GM23248 (cell line): ENCODE results near the gene NUCB1. TPM values are rescaled to one million over a fixed set of nuclear protein-coding genes. Genes with fewer than 3 reads are reported as not detected.

Experiments used
- DNase-seq: peaks from one replicate; pipeline ENCODE4 v3.0.0-alpha.2; 2015
- H2AFZ ChIP-seq: fragments of 200-600 bp; sonication (generic); 2 replicates; pipeline ENCODE4 v1.6.1; 2016; ENCODE audit warnings: antibody characterized with exemption
- H3F3A ChIP-seq: fragments of 200-600 bp; sonication (generic); 2 replicates; pipeline ENCODE4 v1.6.1; 2016; ENCODE audit warnings: mild to moderate bottlenecking, antibody characterized with exemption, mixed run types; ENCODE audit not compliant: insufficient read depth
- H3K27ac ChIP-seq: fragments of 200-600 bp; sonication (generic); 2 replicates; pipeline ENCODE4 v1.5.1; 2016; ENCODE audit warnings: mild to moderate bottlenecking
- H3K27me3 ChIP-seq: fragments of 200-600 bp; sonication (generic); replicated peaks from 2 replicates; pipeline ENCODE4 v1.6.1; 2016; ENCODE audit warnings: mild to moderate bottlenecking; ENCODE audit not compliant: insufficient read depth
- H3K36me3 ChIP-seq: fragments of 200-600 bp; sonication (generic); 2 replicates; pipeline ENCODE4 v1.6.1; 2016; ENCODE audit warnings: low read depth, mild to moderate bottlenecking
- H3K4me1 ChIP-seq: fragments of 200-600 bp; sonication (generic); 2 replicates; pipeline ENCODE4 v1.6.1; 2016; ENCODE audit warnings: mild to moderate bottlenecking; ENCODE audit not compliant: insufficient read depth
- H3K4me2 ChIP-seq: fragments of 200-600 bp; sonication (generic); one replicate; pipeline ENCODE4 v1.6.1; 2016; ENCODE audit warnings: mild to moderate bottlenecking; ENCODE audit not compliant: unreplicated experiment
- H3K4me3 ChIP-seq: fragments of 200-600 bp; sonication (generic); 2 replicates; pipeline ENCODE4 v1.5.1; 2016; ENCODE audit warnings: mild to moderate bottlenecking
- H3K79me2 ChIP-seq: fragments of 200-600 bp; sonication (generic); 2 replicates; pipeline ENCODE4 v1.6.1; 2016; ENCODE audit warnings: mild to moderate bottlenecking; ENCODE audit not compliant: insufficient read depth
- H3K9ac ChIP-seq: fragments of 200-600 bp; sonication (generic); 2 replicates; pipeline ENCODE4 v1.6.1; 2016; ENCODE audit warnings: mild to moderate bottlenecking
- H3K9me2 ChIP-seq: fragments of 200-600 bp; sonication (generic); 2 replicates; pipeline ENCODE4 v1.6.1; 2016; ENCODE audit warnings: mixed run types, mild to moderate bottlenecking, moderate library complexity; ENCODE audit not compliant: insufficient read depth
- H3K9me3 ChIP-seq: fragments of 200-600 bp; sonication (generic); one replicate; pipeline ENCODE4 v1.6.1; 2017; ENCODE audit warnings: low read depth
- H4K20me1 ChIP-seq: fragments of 200-600 bp; sonication (generic); 2 replicates; pipeline ENCODE4 v1.6.0; 2016; ENCODE audit not compliant: insufficient read depth
- EZH2 ChIP-seq: fragments of 200-600 bp; sonication (generic); IDR thresholded peaks from 2 replicates; pipeline ENCODE4 v1.6.1; 2018; ENCODE audit warnings: antibody characterized with exemption, mild to moderate bottlenecking; ENCODE audit not compliant: insufficient read depth, poor library complexity, severe bottlenecking
- EZH2phosphoT487 ChIP-seq: fragments of 200-600 bp; sonication (generic); IDR thresholded peaks from 2 replicates; pipeline ENCODE4 v1.6.1; 2018; ENCODE audit warnings: antibody characterized with exemption, moderate library complexity, mild to moderate bottlenecking, low read depth; ENCODE audit not compliant: insufficient read depth
- WGBS, 2 experiments: methylation state at CpG; one replicate each; pipeline ENCODE4 v1.1.6; 2015 to 2017; ENCODE audit warnings: low lambda C conversion rate in 2 of 2, low coverage in 1 of 2; ENCODE audit errors: missing lambda C conversion rate in 2 of 2; 5-methylcytosine and 5-hydroxymethylcytosine counted together
- in situ Hi-C: fragments of 300-500 bp; cut with MboI; formaldehyde crosslinking; loops from 2 replicates; pipeline ENCODE4 v1.15.0; 2020
- polyA plus RNA-seq: library from polyadenylated mRNA; unstranded; fragments of >200 nt; fragmentation: Nextera tagmentation; extraction: Ambion mirVana; gene quantifications from 2 replicates; pipeline ENCODE4 v1.2.1, GENCODE V29; 2016
- total RNA-seq: library from RNA; depleted of rRNA; stranded (reverse); fragments of >200 nt; shearing (Covaris generic); gene quantifications from 2 replicates; pipeline ENCODE4 v1.2.3, GENCODE V29; 2014

NUCB1 gene
- total and polyA plus RNA-seq, 2 experiments from 2014 or later = 401 to 412 TPM

- no peak overlapping the region for H3K27ac ChIP-seq
- WGBS, 2 experiments = 84 to 86% methylated on average over 19 of the region's 19 CpGs
- no peak overlapping the region for H3K4me3 ChIP-seq
- no peak overlapping the region for H3K4me2 ChIP-seq
- TF ChIP-seq EZH2phosphoT487 (no peak), EZH2 (no peak)
- no peak overlapping the region for H2AFZ ChIP-seq
- peaks cover 25% of the 10 kb centered on the region for H3K79me2 ChIP-seq
- in situ Hi-C loops = no loop called here
- no peaks in the 10 kb centered on the region for H3K9me2 ChIP-seq
- H4K20me1 ChIP-seq = peaks cover 5% of the 10 kb centered on the region; the same call in 1 of the 2 replicates
- H3K4me1 ChIP-seq = peaks cover 24% of the 10 kb centered on the region
- no peak overlapping the region for H3K9ac ChIP-seq
- peaks cover 44% of the 10 kb centered on the region for H3F3A ChIP-seq
- no peaks in the 10 kb centered on the region for H3K27me3 ChIP-seq
- DNase-seq = no peak
- H3K9me3 ChIP-seq = no peaks in the 10 kb centered on the region
- peaks cover 10% of the 10 kb centered on the region; the same call in 1 of the 2 replicates for H3K36me3 ChIP-seq
Observed at GRCh38 chr19:48961051-48961649, 61.0 kb downstream of the NUCB1 start.

- no peaks in the 10 kb centered on the region for H3K27me3 ChIP-seq
- no peak for DNase-seq
- peaks cover 49% of the 10 kb centered on the region for H3F3A ChIP-seq
- no peak overlapping the region for H3K4me2 ChIP-seq
- no peak overlapping the region for H3K4me3 ChIP-seq
- peaks cover 25% of the 10 kb centered on the region for H3K79me2 ChIP-seq
- TF ChIP-seq EZH2 = no peak
- TF ChIP-seq EZH2phosphoT487 = no peak
- H3K9ac ChIP-seq = no peak overlapping the region
- H3K27ac ChIP-seq = peak overlapping the region; percentile 97; the same call in 1 of the 2 replicates
- 83 to 87% methylated on average over 12 of the region's 12 CpGs for WGBS, 2 experiments
- H3K9me2 ChIP-seq = no peaks in the 10 kb centered on the region
- H3K36me3 ChIP-seq = peaks cover 15% of the 10 kb centered on the region; the same call in 1 of the 2 replicates
- no peak overlapping the region for H2AFZ ChIP-seq
- peaks cover 24% of the 10 kb centered on the region for H3K4me1 ChIP-seq
- H4K20me1 ChIP-seq = peaks cover 10% of the 10 kb centered on the region; the same call in 1 of the 2 replicates
- no peaks in the 10 kb centered on the region for H3K9me3 ChIP-seq
- in situ Hi-C loops = no loop called here
Observed at GRCh38 chr19:48961673-48962028, 61.5 kb downstream of the NUCB1 start.

- peak overlapping the region; percentile 97 for H3K27ac ChIP-seq
- peak overlapping the region; percentile 7 for H3K4me2 ChIP-seq
- H3K36me3 ChIP-seq = peaks cover 21% of the 10 kb centered on the region; the same call in 1 of the 2 replicates
- peak overlapping the region; percentile 25; the same call in 1 of the 2 replicates for H3K9ac ChIP-seq
- H3K4me3 ChIP-seq = no peak overlapping the region
- peaks cover 28% of the 10 kb centered on the region for H3K79me2 ChIP-seq
- H3K9me2 ChIP-seq = no peaks in the 10 kb centered on the region
- peaks cover 12% of the 10 kb centered on the region; the same call in 1 of the 2 replicates for H4K20me1 ChIP-seq
- H3K4me1 ChIP-seq = peaks cover 28% of the 10 kb centered on the region
- WGBS, 2 experiments = 70 to 76% methylated on average over 21 to 22 of the region's 22 CpGs
- H3K9me3 ChIP-seq = no peaks in the 10 kb centered on the region
- DNase-seq = peak; percentile 59
- no peaks in the 10 kb centered on the region for H3K27me3 ChIP-seq
- in situ Hi-C loops = no loop called here
- no peak for TF ChIP-seq EZH2phosphoT487
- TF ChIP-seq EZH2 = no peak
- peaks cover 55% of the 10 kb centered on the region for H3F3A ChIP-seq
- no peak overlapping the region for H2AFZ ChIP-seq
Observed at GRCh38 chr19:48962029-48962848, 62.1 kb downstream of the NUCB1 start.

GRCh38 chr19:48962849-48963165, 62.7 kb downstream of the NUCB1 start:
- Histone ChIP-seq H3K4me3 (no peak overlapping the region), H3F3A (peaks cover 55% of the 10 kb centered on the region), H3K4me1 (peaks cover 28% of the 10 kb centered on the region), H3K79me2 (peaks cover 25% of the 10 kb centered on the region), H3K9me2 (no peaks in the 10 kb centered on the region), H4K20me1 (peaks cover 12% of the 10 kb centered on the region; the same call in 1 of the 2 replicates), H2AFZ (no peak overlapping the region), H3K9ac (peak overlapping the region; percentile 85), H3K9me3 (no peaks in the 10 kb centered on the region), H3K36me3 (peaks cover 16% of the 10 kb centered on the region; the same call in 1 of the 2 replicates), H3K27me3 (no peaks in the 10 kb centered on the region), H3K27ac (peak overlapping the region; percentile 97; the same call in 1 of the 2 replicates), H3K4me2 (no peak overlapping the region)
- in situ Hi-C loops = no loop called here
- 56% methylated on average over 7 of the region's 7 CpGs; no CpG with 5 or more reads in 1 of the 2 experiments for WGBS, 2 experiments
- TF ChIP-seq EZH2 (no peak), EZH2phosphoT487 (no peak)
- DNase-seq = no peak
